Measurements from ENCODE around the gene FSTL4.

Gene FSTL4

GRCh38 chr5:133323494-133324457 is 288.6 kb downstream of the FSTL4 start:
- Histone ChIP-seq H3F3A (ENCODE audit: insufficient read depth, low read length) (no peaks in the 10 kb centered on the region), H3K9me2 (ENCODE audit: low read depth, low read length) (no peaks in the 10 kb centered on the region), H3K27ac (ENCODE audit: low read depth, low read length, poor library complexity, severe bottlenecking) (no peak overlapping the region), H4K20me1 (ENCODE audit: insufficient read depth, low read length) (no peaks in the 10 kb centered on the region), H3K4me3 (ENCODE audit: low read depth, low read length, poor library complexity, severe bottlenecking) (no peak overlapping the region), H3K27me3 (ENCODE audit: insufficient read depth, low read length) (no peaks in the 10 kb centered on the region), H3K79me2 (ENCODE audit: insufficient read depth, low read length) (no peaks in the 10 kb centered on the region), H3K4me2 (ENCODE audit: low read length) (no peak overlapping the region), H3K9me3 (ENCODE audit: low read length) (no peaks in the 10 kb centered on the region), H2AFZ (ENCODE audit: low read length) (no peak overlapping the region), H3K36me3 (ENCODE audit: insufficient read depth, low read length) (no peaks in the 10 kb centered on the region), H3K4me1 (ENCODE audit: insufficient read depth, low read length, severe bottlenecking) (no peaks in the 10 kb centered on the region), H3K9ac (ENCODE audit: low read length) (no peak overlapping the region)
- no peak for TF ChIP-seq CTCF (IDR thresholded peaks at IDR 0.05; ENCODE audit: low read length)
- TF ChIP-seq EZH2 (IDR thresholded peaks at IDR 0.05; ENCODE audit: borderline replicate concordance, low read length): no peak

GRCh38 chr5:133322743-133323142 is 289.6 kb downstream of the FSTL4 start:
- Histone ChIP-seq H3K27me3 (ENCODE audit: insufficient read depth, low read length) (no peaks in the 10 kb centered on the region), H3K36me3 (ENCODE audit: insufficient read depth, low read length) (no peaks in the 10 kb centered on the region), H3K4me3 (ENCODE audit: low read depth, low read length, poor library complexity, severe bottlenecking) (no peak overlapping the region), H3K4me2 (ENCODE audit: low read length) (no peak overlapping the region), H3K9me2 (ENCODE audit: low read depth, low read length) (no peaks in the 10 kb centered on the region), H3F3A (ENCODE audit: insufficient read depth, low read length) (no peaks in the 10 kb centered on the region), H3K4me1 (ENCODE audit: insufficient read depth, low read length, severe bottlenecking) (no peaks in the 10 kb centered on the region), H4K20me1 (ENCODE audit: insufficient read depth, low read length) (no peaks in the 10 kb centered on the region), H3K27ac (ENCODE audit: low read depth, low read length, poor library complexity, severe bottlenecking) (no peak overlapping the region), H3K9ac (ENCODE audit: low read length) (no peak overlapping the region), H3K79me2 (ENCODE audit: insufficient read depth, low read length) (no peaks in the 10 kb centered on the region), H3K9me3 (ENCODE audit: low read length) (no peaks in the 10 kb centered on the region), H2AFZ (ENCODE audit: low read length) (no peak overlapping the region)
- TF ChIP-seq CTCF (IDR thresholded peaks at IDR 0.05; ENCODE audit: low read length) (no peak), EZH2 (IDR thresholded peaks at IDR 0.05; ENCODE audit: borderline replicate concordance, low read length) (no peak)

DNA sequence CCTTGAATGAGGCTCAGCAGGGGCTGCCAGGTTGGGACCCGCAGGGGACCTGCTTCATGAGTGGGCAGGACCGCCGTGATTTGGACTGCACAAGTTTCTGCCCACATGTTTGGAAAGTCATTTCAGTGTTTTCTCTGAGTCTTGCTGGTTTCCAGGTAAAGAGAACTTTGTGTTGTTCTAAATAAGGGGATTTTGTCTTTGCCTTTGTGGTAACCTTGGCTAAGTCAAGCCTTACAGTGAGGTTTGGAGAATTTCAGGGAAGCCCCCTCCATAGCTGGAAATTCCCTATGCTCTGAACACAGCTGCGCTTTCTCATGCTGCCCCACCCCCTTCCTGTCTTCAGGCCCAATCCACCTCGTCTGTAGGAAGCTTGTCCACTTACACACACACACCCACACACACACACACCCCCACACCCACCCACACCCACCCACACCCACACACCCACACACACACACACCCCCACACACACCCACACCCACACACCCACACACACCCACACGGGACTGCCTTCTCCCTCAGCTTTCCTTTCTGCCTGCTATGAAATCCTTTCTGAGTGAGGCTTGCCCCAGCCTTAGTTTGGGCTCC is 290.4 kb downstream of the FSTL4 start:
- Histone ChIP-seq H3K36me3 (ENCODE audit: insufficient read depth, low read length) (no peaks in the 10 kb centered on the region), H3K27me3 (ENCODE audit: insufficient read depth, low read length) (no peaks in the 10 kb centered on the region), H3K9me3 (ENCODE audit: low read length) (no peaks in the 10 kb centered on the region), H3F3A (ENCODE audit: insufficient read depth, low read length) (no peaks in the 10 kb centered on the region), H3K79me2 (ENCODE audit: insufficient read depth, low read length) (no peaks in the 10 kb centered on the region), H3K27ac (ENCODE audit: low read depth, low read length, poor library complexity, severe bottlenecking) (no peak overlapping the region), H3K9ac (ENCODE audit: low read length) (no peak overlapping the region), H4K20me1 (ENCODE audit: insufficient read depth, low read length) (no peaks in the 10 kb centered on the region), H3K4me1 (ENCODE audit: insufficient read depth, low read length, severe bottlenecking) (no peaks in the 10 kb centered on the region), H2AFZ (ENCODE audit: low read length) (no peak overlapping the region), H3K9me2 (ENCODE audit: low read depth, low read length) (no peaks in the 10 kb centered on the region), H3K4me3 (ENCODE audit: low read depth, low read length, poor library complexity, severe bottlenecking) (no peak overlapping the region), H3K4me2 (ENCODE audit: low read length) (no peak overlapping the region)
- TF ChIP-seq CTCF (IDR thresholded peaks at IDR 0.05; ENCODE audit: low read length) (no peak), EZH2 (IDR thresholded peaks at IDR 0.05; ENCODE audit: borderline replicate concordance, low read length) (no peak)
